ENCODE data around the gene ZCCHC17.
A peak's percentile ranks its signal among the peaks of the same experiment; 100 is the strongest.

Gene ZCCHC17

GRCh38 chr1:31299365-31299764 lies 2.5 kb downstream of the ZCCHC17 start:
- in situ Hi-C loops (cut with HindIII; ENCODE audit: low pct_ligation_motif_present, low pct_unique_long_range_greater_than_20kb, low sequenced_read_pairs) = no loop called here
- no peak for DNase-seq

DNA sequence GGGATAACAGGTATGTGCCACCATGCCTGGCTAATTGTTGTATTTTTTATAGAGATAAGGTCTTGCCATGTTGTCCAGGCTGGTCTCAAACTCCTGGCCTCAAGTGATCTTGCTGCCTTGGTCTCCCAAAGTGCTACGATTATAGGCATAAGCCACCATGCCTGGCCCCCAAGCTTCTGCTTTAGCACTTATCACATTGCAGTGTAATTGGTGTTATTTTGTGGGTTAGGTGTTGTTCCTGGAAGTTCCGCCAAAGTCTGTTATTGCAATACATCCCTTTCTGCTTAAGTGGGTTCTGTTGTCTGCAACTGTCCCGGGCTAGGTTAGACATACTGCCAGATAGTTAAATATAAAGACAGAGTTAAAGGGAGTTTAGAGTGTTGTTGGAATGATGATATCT lies 3.4 kb downstream of the ZCCHC17 start:
- in situ Hi-C loops (cut with HindIII; ENCODE audit: low pct_ligation_motif_present, low pct_unique_long_range_greater_than_20kb, low sequenced_read_pairs) = no loop called here
- no peak for DNase-seq

- no peak for DNase-seq
- in situ Hi-C loops (cut with HindIII; ENCODE audit: low pct_ligation_motif_present, low pct_unique_long_range_greater_than_20kb, low sequenced_read_pairs) = no loop called here
Measured at GRCh38 chr1:31302709-31303441, 6.0 kb downstream of the ZCCHC17 start.

DNA sequence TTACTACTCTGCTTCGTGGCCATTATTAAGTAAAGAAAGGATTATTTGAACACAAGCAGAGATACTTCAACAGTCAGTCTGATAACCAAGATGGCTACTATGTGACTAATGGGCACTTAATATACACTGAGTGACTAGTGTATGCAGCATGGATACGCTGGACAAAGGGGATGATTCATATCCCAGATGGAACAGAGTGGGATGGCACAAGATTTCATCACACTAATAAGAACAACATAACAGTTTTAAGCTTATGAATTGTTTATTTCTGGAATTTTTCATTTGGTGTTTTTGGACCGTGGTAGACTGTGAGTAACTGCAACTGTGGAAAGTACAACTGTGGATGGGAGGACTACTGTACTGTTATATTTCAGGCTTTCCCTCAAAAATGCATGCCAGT lies 9.4 kb downstream of the ZCCHC17 start:
- peak; percentile 4 for DNase-seq

DNA sequence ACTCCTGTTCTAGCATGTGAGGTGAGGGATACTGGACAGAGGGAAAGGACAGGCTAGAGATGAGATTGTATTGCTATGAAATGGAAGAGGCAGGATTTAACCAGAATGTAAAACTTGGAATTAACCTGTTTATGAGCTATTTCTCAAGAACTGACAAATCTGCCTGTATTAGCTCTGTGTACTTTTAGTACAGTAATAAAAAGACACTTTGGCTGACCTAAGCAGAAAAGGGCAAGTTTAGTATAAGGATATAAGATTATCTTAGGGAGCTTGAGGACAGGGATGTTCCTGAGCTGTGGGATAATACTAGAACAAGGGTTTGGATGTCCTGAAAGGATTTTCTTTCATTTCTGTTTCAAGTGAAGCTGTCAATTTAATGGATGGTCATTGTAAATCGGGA lies 11.2 kb downstream of the ZCCHC17 start:
- in situ Hi-C loops (cut with HindIII; ENCODE audit: low pct_ligation_motif_present, low pct_unique_long_range_greater_than_20kb, low sequenced_read_pairs) = no loop called here

More for the DNA sequence above, 9.4 kb downstream of the ZCCHC17 start:
- in situ Hi-C loops (cut with HindIII; ENCODE audit: low pct_ligation_motif_present, low pct_unique_long_range_greater_than_20kb, low sequenced_read_pairs) = no loop called here

GRCh38 chr1:31310198-31310597 lies 13.4 kb downstream of the ZCCHC17 start:
- no peak for DNase-seq
- in situ Hi-C loops (cut with HindIII; ENCODE audit: low pct_ligation_motif_present, low pct_unique_long_range_greater_than_20kb, low sequenced_read_pairs) = no loop called here

More for the DNA sequence above, 11.2 kb downstream of the ZCCHC17 start:
- DNase-seq = no peak

DNA sequence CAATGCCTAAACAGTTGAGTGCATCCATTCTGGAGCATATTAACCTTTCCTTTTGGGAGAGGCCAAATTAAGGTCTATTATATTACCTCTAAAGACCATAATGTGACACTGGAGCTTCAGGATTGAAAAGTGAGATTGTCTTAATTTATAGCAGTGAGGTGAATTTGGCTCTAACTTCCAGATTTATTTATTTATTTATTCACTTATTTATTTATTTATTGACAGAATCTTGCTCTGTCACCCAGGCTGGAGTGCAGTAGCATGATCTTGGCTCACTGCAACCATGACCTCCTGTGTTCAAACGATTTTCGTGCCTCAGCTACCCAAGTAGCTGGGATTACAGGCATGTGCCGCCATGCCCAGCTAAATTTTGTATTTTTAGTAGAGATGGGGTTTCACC lies 19.1 kb downstream of the ZCCHC17 start:
- in situ Hi-C loops (cut with HindIII; ENCODE audit: low pct_ligation_motif_present, low pct_unique_long_range_greater_than_20kb, low sequenced_read_pairs) = no loop called here
- no peak for DNase-seq

- in situ Hi-C loops (cut with HindIII; ENCODE audit: low pct_ligation_motif_present, low pct_unique_long_range_greater_than_20kb, low sequenced_read_pairs) = no loop called here
- DNase-seq = no peak
Measured at GRCh38 chr1:31318146-31318545, 21.3 kb downstream of the ZCCHC17 start.

GRCh38 chr1:31324093-31324492 lies 27.3 kb downstream of the ZCCHC17 start:
- in situ Hi-C loops (cut with HindIII; ENCODE audit: low pct_ligation_motif_present, low pct_unique_long_range_greater_than_20kb, low sequenced_read_pairs) = no loop called here
- DNase-seq = no peak

GRCh38 chr1:31324992-31325391 lies 28.2 kb downstream of the ZCCHC17 start:
- in situ Hi-C loops (cut with HindIII; ENCODE audit: low pct_ligation_motif_present, low pct_unique_long_range_greater_than_20kb, low sequenced_read_pairs) = no loop called here
- no peak for DNase-seq

- in situ Hi-C loops (cut with HindIII; ENCODE audit: low pct_ligation_motif_present, low pct_unique_long_range_greater_than_20kb, low sequenced_read_pairs) = no loop called here
- no peak for DNase-seq
Measured at GRCh38 chr1:31326461-31326860, 29.6 kb downstream of the ZCCHC17 start.

DNA sequence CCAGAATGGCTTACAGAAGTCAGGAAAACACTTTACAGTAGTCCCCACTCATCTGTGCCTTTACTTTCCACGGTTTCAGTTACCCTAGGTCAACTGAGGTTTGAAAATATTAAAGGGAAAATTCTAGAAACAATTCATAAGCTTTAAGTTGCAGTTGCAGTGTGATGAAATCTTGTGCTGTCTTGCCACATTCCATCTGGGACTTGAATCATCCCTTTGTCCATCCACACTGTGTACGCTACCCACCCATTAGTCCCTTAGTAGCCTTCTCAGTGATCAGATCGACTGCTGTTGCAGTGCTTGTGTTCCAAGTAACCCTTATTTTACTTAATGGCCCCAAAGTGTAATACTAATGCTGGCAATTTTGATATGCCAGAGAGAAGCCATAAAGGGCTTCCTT lies 30.5 kb downstream of the ZCCHC17 start:
- no peak for DNase-seq
- in situ Hi-C loops (cut with HindIII; ENCODE audit: low pct_ligation_motif_present, low pct_unique_long_range_greater_than_20kb, low sequenced_read_pairs) = no loop called here

DNA sequence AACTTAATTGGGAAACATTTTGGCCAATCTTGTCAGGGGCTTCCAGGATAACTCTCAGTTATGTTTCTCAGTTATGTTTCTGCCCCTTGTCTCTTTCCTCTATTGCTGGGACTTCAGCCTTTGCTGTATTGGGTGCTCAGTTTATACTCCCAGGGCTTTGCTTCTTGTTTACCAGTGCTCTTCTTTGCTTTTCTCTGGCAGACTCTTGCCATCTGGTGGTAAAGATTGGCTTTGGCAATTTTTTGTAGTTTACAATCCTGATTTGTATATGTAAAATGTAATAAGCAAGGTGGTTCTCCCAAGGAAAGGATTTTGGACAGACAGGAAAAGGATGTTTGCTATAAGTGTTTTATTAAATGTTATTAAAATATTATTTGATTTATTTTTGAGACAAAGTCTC lies 38.2 kb downstream of the ZCCHC17 start:
- peak; percentile 46 for DNase-seq
- in situ Hi-C loops (cut with HindIII; ENCODE audit: low pct_ligation_motif_present, low pct_unique_long_range_greater_than_20kb, low sequenced_read_pairs) = no loop called here

GRCh38 chr1:31336687-31337467 lies 40.0 kb downstream of the ZCCHC17 start:
- no peak for DNase-seq
- in situ Hi-C loops (cut with HindIII; ENCODE audit: low pct_ligation_motif_present, low pct_unique_long_range_greater_than_20kb, low sequenced_read_pairs) = no loop called here

- no peak for DNase-seq
- in situ Hi-C loops (cut with HindIII; ENCODE audit: low pct_ligation_motif_present, low pct_unique_long_range_greater_than_20kb, low sequenced_read_pairs) = no loop called here
Measured at GRCh38 chr1:31344503-31344902, 47.7 kb downstream of the ZCCHC17 start.

- DNase-seq = no peak
- in situ Hi-C loops (cut with HindIII; ENCODE audit: low pct_ligation_motif_present, low pct_unique_long_range_greater_than_20kb, low sequenced_read_pairs) = no loop called here
Measured at GRCh38 chr1:31345635-31346034, 48.8 kb downstream of the ZCCHC17 start.

DNA sequence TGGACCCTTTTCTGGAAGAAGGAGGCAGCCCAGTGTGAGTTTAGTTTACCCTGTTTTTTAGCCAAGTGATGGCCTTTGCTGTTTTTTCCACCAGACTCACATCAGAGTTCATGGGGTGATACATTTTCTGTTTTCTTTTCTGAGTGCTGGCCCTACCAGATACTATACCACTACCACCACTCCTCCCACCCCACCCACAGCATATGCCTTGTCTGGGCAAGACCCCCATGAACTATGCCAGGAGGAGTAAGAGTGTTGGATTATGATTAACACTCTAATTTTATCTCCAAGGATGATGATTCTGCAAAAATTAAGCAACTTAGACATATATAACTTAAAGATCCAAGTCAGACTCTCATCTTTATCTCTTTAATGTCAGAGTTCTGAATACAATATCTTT lies 50.0 kb downstream of the ZCCHC17 start:
- DNase-seq = no peak

GRCh38 chr1:31348449-31348848 lies 51.6 kb downstream of the ZCCHC17 start:
- in situ Hi-C loops (cut with HindIII; ENCODE audit: low pct_ligation_motif_present, low pct_unique_long_range_greater_than_20kb, low sequenced_read_pairs) = no loop called here
- no peak for DNase-seq

More for the DNA sequence above, 50.0 kb downstream of the ZCCHC17 start:
- in situ Hi-C loops (cut with HindIII; ENCODE audit: low pct_ligation_motif_present, low pct_unique_long_range_greater_than_20kb, low sequenced_read_pairs) = no loop called here

DNA sequence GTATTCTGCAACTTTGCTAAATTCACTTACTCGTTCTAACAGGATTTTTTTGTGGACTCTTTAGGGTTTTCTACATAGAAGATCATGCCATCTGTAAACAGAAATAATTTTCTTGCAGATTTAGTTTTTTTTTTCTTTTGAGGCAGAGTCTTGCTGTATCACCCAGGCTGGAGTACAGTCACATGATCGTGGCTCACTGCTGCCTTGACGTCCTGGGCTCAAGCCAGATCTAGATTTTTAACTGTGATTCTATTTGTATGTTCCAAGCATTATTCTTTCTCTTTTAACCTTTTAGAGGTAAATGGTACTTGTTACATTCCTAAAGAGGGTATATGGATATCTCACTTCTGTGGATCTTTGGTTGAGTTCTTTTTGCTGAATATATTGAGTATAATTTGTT lies 57.5 kb downstream of the ZCCHC17 start:
- DNase-seq = no peak
- in situ Hi-C loops (cut with HindIII; ENCODE audit: low pct_ligation_motif_present, low pct_unique_long_range_greater_than_20kb, low sequenced_read_pairs) = no loop called here

- in situ Hi-C loops (cut with HindIII; ENCODE audit: low pct_ligation_motif_present, low pct_unique_long_range_greater_than_20kb, low sequenced_read_pairs) = no loop called here
Measured at GRCh38 chr1:31356427-31356826, 59.6 kb downstream of the ZCCHC17 start.

More at GRCh38 chr1:31356427-31356826, 59.6 kb downstream of the ZCCHC17 start:
- no peak for DNase-seq

Measured in ACHN (cell line).